Measurements from ENCODE around the gene ENTR1.

ENTR1 gene

GRCh38 chr9:136437430-136437829, 27.0 kb upstream of the ENTR1 start:
- H3K4me1 ChIP-seq (ENCODE audit: control insufficient read depth, insufficient read depth, low read length) = peaks cover 26% of the 10 kb centered on the region
- H3K9me3 ChIP-seq (replicated peaks; ENCODE audit: low read length) = no peaks in the 10 kb centered on the region
- H3K36me3 ChIP-seq (ENCODE audit: insufficient read depth, low read length) = peaks cover 44% of the 10 kb centered on the region
- H3K4me2 ChIP-seq (ENCODE audit: low read length) = peak overlapping the region; percentile 100
- peak overlapping the region; percentile 96 for H3K4me3 ChIP-seq (ENCODE audit: low read length)
- no peaks in the 10 kb centered on the region for H3K27me3 ChIP-seq (ENCODE audit: control insufficient read depth, insufficient read depth, low read length)
- peak overlapping the region; percentile 98 for H3K9ac ChIP-seq (ENCODE audit: low read depth, low read length)

- H3K27me3 ChIP-seq (ENCODE audit: control insufficient read depth, insufficient read depth, low read length) = no peaks in the 10 kb centered on the region
- H3K4me2 ChIP-seq (ENCODE audit: low read length) = peak overlapping the region; percentile 100
- H3K4me1 ChIP-seq (ENCODE audit: control insufficient read depth, insufficient read depth, low read length) = peaks cover 26% of the 10 kb centered on the region
- H3K9me3 ChIP-seq (replicated peaks; ENCODE audit: low read length) = no peaks in the 10 kb centered on the region
- no peak overlapping the region for H3K9ac ChIP-seq (ENCODE audit: low read depth, low read length)
- H3K4me3 ChIP-seq (ENCODE audit: low read length) = no peak overlapping the region
- H3K36me3 ChIP-seq (ENCODE audit: insufficient read depth, low read length) = peaks cover 36% of the 10 kb centered on the region
Measured at GRCh38 chr9:136436055-136436634, 25.7 kb upstream of the ENTR1 start.

GRCh38 chr9:136434580-136435169, 24.3 kb upstream of the ENTR1 start:
- Histone ChIP-seq H3K27me3 (ENCODE audit: control insufficient read depth, insufficient read depth, low read length) (no peaks in the 10 kb centered on the region), H3K4me2 (ENCODE audit: low read length) (no peak overlapping the region), H3K9ac (ENCODE audit: low read depth, low read length) (no peak overlapping the region), H3K4me3 (ENCODE audit: low read length) (no peak overlapping the region), H3K9me3 (replicated peaks; ENCODE audit: low read length) (no peaks in the 10 kb centered on the region), H3K4me1 (ENCODE audit: control insufficient read depth, insufficient read depth, low read length) (peaks cover 22% of the 10 kb centered on the region), H3K36me3 (ENCODE audit: insufficient read depth, low read length) (peaks cover 36% of the 10 kb centered on the region)

- Histone ChIP-seq H3K4me2 (ENCODE audit: low read length) (no peak overlapping the region), H3K9me3 (replicated peaks; ENCODE audit: low read length) (no peaks in the 10 kb centered on the region), H3K4me1 (ENCODE audit: control insufficient read depth, insufficient read depth, low read length) (peaks cover 22% of the 10 kb centered on the region), H3K9ac (ENCODE audit: low read depth, low read length) (no peak overlapping the region), H3K36me3 (ENCODE audit: insufficient read depth, low read length) (peaks cover 42% of the 10 kb centered on the region), H3K27me3 (ENCODE audit: control insufficient read depth, insufficient read depth, low read length) (no peaks in the 10 kb centered on the region), H3K4me3 (ENCODE audit: low read length) (no peak overlapping the region)
Measured at GRCh38 chr9:136433849-136434579, 23.6 kb upstream of the ENTR1 start.

GRCh38 chr9:136433043-136433715, 22.8 kb upstream of the ENTR1 start:
- Histone ChIP-seq H3K4me2 (ENCODE audit: low read length) (no peak overlapping the region), H3K36me3 (ENCODE audit: insufficient read depth, low read length) (peaks cover 47% of the 10 kb centered on the region), H3K4me1 (ENCODE audit: control insufficient read depth, insufficient read depth, low read length) (peaks cover 20% of the 10 kb centered on the region), H3K27me3 (ENCODE audit: control insufficient read depth, insufficient read depth, low read length) (no peaks in the 10 kb centered on the region), H3K9ac (ENCODE audit: low read depth, low read length) (no peak overlapping the region), H3K4me3 (ENCODE audit: low read length) (no peak overlapping the region), H3K9me3 (replicated peaks; ENCODE audit: low read length) (no peaks in the 10 kb centered on the region)

- Histone ChIP-seq H3K9me3 (replicated peaks; ENCODE audit: low read length) (no peaks in the 10 kb centered on the region), H3K4me3 (ENCODE audit: low read length) (no peak overlapping the region), H3K9ac (ENCODE audit: low read depth, low read length) (no peak overlapping the region), H3K36me3 (ENCODE audit: insufficient read depth, low read length) (peaks cover 47% of the 10 kb centered on the region), H3K27me3 (ENCODE audit: control insufficient read depth, insufficient read depth, low read length) (no peaks in the 10 kb centered on the region), H3K4me1 (ENCODE audit: control insufficient read depth, insufficient read depth, low read length) (peaks cover 14% of the 10 kb centered on the region), H3K4me2 (ENCODE audit: low read length) (no peak overlapping the region)
Measured at GRCh38 chr9:136432591-136432990, 22.2 kb upstream of the ENTR1 start.

GRCh38 chr9:136431782-136432350, 21.5 kb upstream of the ENTR1 start:
- Histone ChIP-seq H3K4me1 (ENCODE audit: control insufficient read depth, insufficient read depth, low read length) (peaks cover 7% of the 10 kb centered on the region), H3K36me3 (ENCODE audit: insufficient read depth, low read length) (peaks cover 44% of the 10 kb centered on the region), H3K4me3 (ENCODE audit: low read length) (no peak overlapping the region), H3K9ac (ENCODE audit: low read depth, low read length) (no peak overlapping the region), H3K9me3 (replicated peaks; ENCODE audit: low read length) (no peaks in the 10 kb centered on the region), H3K27me3 (ENCODE audit: control insufficient read depth, insufficient read depth, low read length) (no peaks in the 10 kb centered on the region), H3K4me2 (ENCODE audit: low read length) (no peak overlapping the region)

- H3K36me3 ChIP-seq (ENCODE audit: insufficient read depth, low read length) = peaks cover 36% of the 10 kb centered on the region
- H3K4me1 ChIP-seq (ENCODE audit: control insufficient read depth, insufficient read depth, low read length) = no peaks in the 10 kb centered on the region
- no peaks in the 10 kb centered on the region for H3K9me3 ChIP-seq (replicated peaks; ENCODE audit: low read length)
- no peaks in the 10 kb centered on the region for H3K27me3 ChIP-seq (ENCODE audit: control insufficient read depth, insufficient read depth, low read length)
- H3K9ac ChIP-seq (ENCODE audit: low read depth, low read length) = no peak overlapping the region
- H3K4me2 ChIP-seq (ENCODE audit: low read length) = no peak overlapping the region
- no peak overlapping the region for H3K4me3 ChIP-seq (ENCODE audit: low read length)
Measured at GRCh38 chr9:136430588-136431234, 20.3 kb upstream of the ENTR1 start.

- Histone ChIP-seq H3K9ac (ENCODE audit: low read depth, low read length) (no peak overlapping the region), H3K4me2 (ENCODE audit: low read length) (no peak overlapping the region), H3K4me1 (ENCODE audit: control insufficient read depth, insufficient read depth, low read length) (no peaks in the 10 kb centered on the region), H3K27me3 (ENCODE audit: control insufficient read depth, insufficient read depth, low read length) (no peaks in the 10 kb centered on the region), H3K36me3 (ENCODE audit: insufficient read depth, low read length) (peaks cover 35% of the 10 kb centered on the region), H3K9me3 (replicated peaks; ENCODE audit: low read length) (no peaks in the 10 kb centered on the region), H3K4me3 (ENCODE audit: low read length) (no peak overlapping the region)
Measured at GRCh38 chr9:136429683-136430491, 19.5 kb upstream of the ENTR1 start.

GRCh38 chr9:136429075-136429628, 18.7 kb upstream of the ENTR1 start:
- H3K4me2 ChIP-seq (ENCODE audit: low read length) = no peak overlapping the region
- no peaks in the 10 kb centered on the region for H3K4me1 ChIP-seq (ENCODE audit: control insufficient read depth, insufficient read depth, low read length)
- H3K4me3 ChIP-seq (ENCODE audit: low read length) = no peak overlapping the region
- H3K27me3 ChIP-seq (ENCODE audit: control insufficient read depth, insufficient read depth, low read length) = no peaks in the 10 kb centered on the region
- H3K36me3 ChIP-seq (ENCODE audit: insufficient read depth, low read length) = peaks cover 42% of the 10 kb centered on the region
- no peaks in the 10 kb centered on the region for H3K9me3 ChIP-seq (replicated peaks; ENCODE audit: low read length)
- H3K9ac ChIP-seq (ENCODE audit: low read depth, low read length) = no peak overlapping the region

All from skeletal muscle satellite cell (primary cell).